Fibroblast of skin of left biceps (primary cell): ENCODE results near the gene PLCB4.

ENCODE experiments used
- DNase-seq, 2 experiments: peaks; one replicate each; pipeline ENCODE4 v3.0.0-alpha.2; 2013; ENCODE audit warnings: low read depth in 2 of 2

The PLCB4 gene

GRCh38 chr20:9269280-9269971 lies 200.5 kb downstream of the PLCB4 start:
- DNase-seq, result no peak

GRCh38 chr20:9270831-9271230 lies 201.9 kb downstream of the PLCB4 start:
- peak; percentile 67 to 68 for DNase-seq

- no peak for DNase-seq
Observed at GRCh38 chr20:9276966-9277468, 208.1 kb downstream of the PLCB4 start.

GRCh38 chr20:9279918-9280401 lies 211.1 kb downstream of the PLCB4 start:
- DNase-seq, result no peak

- peak in 1 of 2 experiments; percentile 21 for DNase-seq
Observed at GRCh38 chr20:9280666-9281065, 211.8 kb downstream of the PLCB4 start.

- no peak for DNase-seq
Observed at GRCh38 chr20:9281803-9282202, 212.9 kb downstream of the PLCB4 start.

- DNase-seq, result no peak
Observed at GRCh38 chr20:9285617-9286016, 216.7 kb downstream of the PLCB4 start.

GRCh38 chr20:9286501-9287461 lies 217.9 kb downstream of the PLCB4 start:
- no peak for DNase-seq

GRCh38 chr20:9287826-9288225 lies 218.9 kb downstream of the PLCB4 start:
- no peak for DNase-seq

GRCh38 chr20:9290331-9290730 lies 221.4 kb downstream of the PLCB4 start:
- no peak for DNase-seq

- no peak for DNase-seq
Observed at GRCh38 chr20:9293145-9293544, 224.3 kb downstream of the PLCB4 start.

- no peak for DNase-seq
Observed at GRCh38 chr20:9294041-9294440, 225.2 kb downstream of the PLCB4 start.

GRCh38 chr20:9298906-9299305 lies 230.0 kb downstream of the PLCB4 start:
- no peak for DNase-seq

GRCh38 chr20:9300080-9300479 lies 231.2 kb downstream of the PLCB4 start:
- no peak for DNase-seq

GRCh38 chr20:9300534-9300933 lies 231.6 kb downstream of the PLCB4 start:
- DNase-seq, result no peak

- peak; percentile 33 to 43 for DNase-seq
Observed at GRCh38 chr20:9301129-9302090, 232.5 kb downstream of the PLCB4 start.

GRCh38 chr20:9302091-9302462 lies 233.2 kb downstream of the PLCB4 start:
- DNase-seq, result no peak

GRCh38 chr20:9306521-9306920 lies 237.6 kb downstream of the PLCB4 start:
- DNase-seq, result peak; percentile 82

GRCh38 chr20:9308056-9308455 lies 239.2 kb downstream of the PLCB4 start:
- no peak for DNase-seq

GRCh38 chr20:9311132-9311531 lies 242.2 kb downstream of the PLCB4 start:
- DNase-seq, result no peak

- no peak for DNase-seq
Observed at GRCh38 chr20:9319687-9320384, 250.9 kb downstream of the PLCB4 start.
